NCI-H187 (cell line): ENCODE data around the gene STIP1.

Experiments used
- DNase-seq, 2 experiments: peaks; one replicate each; lab custom pipeline; 2025; lab: John Stamatoyannopoulos, UW

Gene STIP1

GRCh38 chr11:64185693-64186491 is at the start of gene STIP1:
TSS of gene STIP1 (plus strand) at chr11:64186171. CDS start at chr11:64186262, 91 bp downstream.
- DNase-seq, result peak; percentile 99 to 100

- no peak for DNase-seq
Measured at GRCh38 chr11:64136765-64137441, 49.1 kb upstream of the STIP1 start.

- no peak for DNase-seq
Measured at GRCh38 chr11:64138398-64138797, 47.6 kb upstream of the STIP1 start.

- DNase-seq, result no peak
Measured at GRCh38 chr11:64139049-64139448, 46.9 kb upstream of the STIP1 start.

GRCh38 chr11:64140082-64140481 is 45.9 kb upstream of the STIP1 start:
- DNase-seq, result no peak

GRCh38 chr11:64141081-64141783 is 44.7 kb upstream of the STIP1 start:
- no peak for DNase-seq

GRCh38 chr11:64144587-64145472 is 41.1 kb upstream of the STIP1 start:
- peak; percentile 21 to 37 for DNase-seq

- DNase-seq, result peak; percentile 22 to 45
Measured at GRCh38 chr11:64146036-64146955, 39.7 kb upstream of the STIP1 start.

- peak; percentile 40 to 43 for DNase-seq
Measured at GRCh38 chr11:64148226-64148916, 37.6 kb upstream of the STIP1 start.

GRCh38 chr11:64148917-64149617 is 36.9 kb upstream of the STIP1 start:
- no peak for DNase-seq

- DNase-seq, result no peak
Measured at GRCh38 chr11:64150051-64150450, 35.9 kb upstream of the STIP1 start.

GRCh38 chr11:64150481-64151239 is 35.3 kb upstream of the STIP1 start:
- no peak for DNase-seq

GRCh38 chr11:64151337-64151736 is 34.6 kb upstream of the STIP1 start:
- DNase-seq, result no peak

GRCh38 chr11:64152841-64153691 is 32.9 kb upstream of the STIP1 start:
- peak in 1 of 2 experiments; percentile 13 for DNase-seq

- DNase-seq, result no peak
Measured at GRCh38 chr11:64153812-64154211, 32.2 kb upstream of the STIP1 start.

GRCh38 chr11:64156235-64157011 is 29.5 kb upstream of the STIP1 start:
- no peak for DNase-seq
